ENCODE measurements around the gene MFAP1. TPM values are rescaled to one million over a fixed set of nuclear protein-coding genes. Genes with fewer than 3 reads are reported as not detected.

The MFAP1 gene
- total RNA-seq, 4 donors from 2014 or later: 18.6 to 21.3 (median 19.7) TPM

GRCh38 chr15:43794269-43795037 lies 30.0 kb downstream of the MFAP1 start:
- TF ChIP-seq CTCF (IDR thresholded peaks at IDR 0.05) (no peak), EP300 (IDR thresholded peaks at IDR 0.05) (no peak), POLR2AphosphoS5 (IDR thresholded peaks at IDR 0.05) (no peak), POLR2A (IDR thresholded peaks at IDR 0.05; ENCODE audit: low read depth) (no peak)
- H3K36me3 ChIP-seq: peaks cover 10 to 60% (median 51%) of the 10 kb centered on the region in 4 donors
- H3K4me1 ChIP-seq: peaks cover 41 to 69% (median 66%) of the 10 kb centered on the region in 4 donors
- 63% methylated on average over 9 of the region's 9 CpGs for WGBS
- H3K4me3 ChIP-seq: peak overlapping the region in 1 of 4 donors; percentile 98
- H3K27me3 ChIP-seq: peaks cover 0 to 4% (median 0%) of the 10 kb centered on the region in 4 donors
- no peak for DNase-seq (ENCODE audit: extremely low spot score)
- H3K9me3 ChIP-seq: no peaks in the 10 kb centered on the region
- intact Hi-C loops (cut with DNase I): no loop called here
- H3K27ac ChIP-seq (replicated peaks in 1 of 4): peak overlapping the region; percentile 32 to 99 (median 98)

GRCh38 chr15:43793647-43794046 lies 30.8 kb downstream of the MFAP1 start:
- no peak for TF ChIP-seq POLR2AphosphoS5 (IDR thresholded peaks at IDR 0.05)
- TF ChIP-seq CTCF (IDR thresholded peaks at IDR 0.05): no peak
- no peak for TF ChIP-seq POLR2A (IDR thresholded peaks at IDR 0.05; ENCODE audit: low read depth)
- TF ChIP-seq EP300 (IDR thresholded peaks at IDR 0.05): no peak
- no peak for DNase-seq (ENCODE audit: extremely low spot score)
- Histone ChIP-seq H3K9me3 (no peaks in the 10 kb centered on the region), H3K27me3 (no peaks in the 10 kb centered on the region), H3K4me1 (peaks cover 41 to 63% (median 59%) of the 10 kb centered on the region in 4 donors), H3K4me3 (peak overlapping the region; percentile 92 to 98 (median 96)), H3K36me3 (peaks cover 10 to 52% (median 47%) of the 10 kb centered on the region in 4 donors), H3K27ac (replicated peaks in 1 of 4) (peak overlapping the region; percentile 98 to 99 (median 98))
- WGBS: 70% methylated on average over 10 of the region's 10 CpGs
- intact Hi-C loops (cut with DNase I): no loop called here

GRCh38 chr15:43792761-43793476 lies 31.6 kb downstream of the MFAP1 start:
- Histone ChIP-seq H3K4me3 (peak overlapping the region; percentile 92 to 98 (median 96)), H3K36me3 (peaks cover 10 to 45% (median 45%) of the 10 kb centered on the region in 4 donors), H3K27me3 (no peaks in the 10 kb centered on the region), H3K4me1 (peaks cover 36 to 55% (median 52%) of the 10 kb centered on the region in 4 donors), H3K27ac (replicated peaks in 1 of 4) (peak overlapping the region; percentile 98 to 99 (median 98)), H3K9me3 (no peaks in the 10 kb centered on the region)
- peak in 1 of 3 experiments; percentile 3 for TF ChIP-seq CTCF (IDR thresholded peaks at IDR 0.05)
- TF ChIP-seq EP300 (IDR thresholded peaks at IDR 0.05): no peak
- no peak for TF ChIP-seq POLR2A (IDR thresholded peaks at IDR 0.05; ENCODE audit: low read depth)
- 2% methylated on average over 29 of the region's 33 CpGs for WGBS
- intact Hi-C loops (cut with DNase I): no loop called here
- no peak for DNase-seq (ENCODE audit: extremely low spot score)

GRCh38 chr15:43791993-43792760 lies 32.3 kb downstream of the MFAP1 start, which contains the start of gene SERF2:
TSS of gene SERF2 (plus strand) at chr15:43792320. CDS start at chr15:43792377, 57 bp downstream.
- peaks cover 10 to 39% (median 37%) of the 10 kb centered on the region in 4 donors for H3K36me3 ChIP-seq
- no peaks in the 10 kb centered on the region for H3K27me3 ChIP-seq
- no peaks in the 10 kb centered on the region for H3K9me3 ChIP-seq
- peak within 1 kb of the TSS; percentile 98 to 99 (median 98) for H3K27ac ChIP-seq (replicated peaks in 1 of 4)
- DNase-seq (ENCODE audit: extremely low spot score): peak; percentile 100
- intact Hi-C loops (cut with DNase I): no loop called here
- TF ChIP-seq POLR2AphosphoS5 (IDR thresholded peaks at IDR 0.05) (peak; percentile 98 to 100), POLR2A (IDR thresholded peaks at IDR 0.05; ENCODE audit: low read depth) (peak; percentile 97), CTCF (IDR thresholded peaks at IDR 0.05) (peak in 1 of 3 experiments; percentile 5), EP300 (IDR thresholded peaks at IDR 0.05) (no peak)
- 2% methylated on average over 30 of the region's 66 CpGs for WGBS
- peaks cover 34 to 48% (median 45%) of the 10 kb centered on the region in 4 donors for H3K4me1 ChIP-seq
- H3K4me3 ChIP-seq: peak within 1 kb of the TSS; percentile 92 to 98 (median 96)
